OCI-LY1 (cell line): ENCODE measurements around the gene FTMT.

ENCODE experiments used
- H2AFZ ChIP-seq: fragments of 200-600 bp; sonication (generic), shearing (Covaris generic); 2 replicates; pipeline ENCODE4 v1.6.0; 2014; ENCODE audit warnings: antibody characterized with exemption, mild to moderate bottlenecking, low read length
- H3F3A ChIP-seq: fragments of 200-600 bp; sonication (generic), shearing (Covaris generic); 2 replicates; pipeline ENCODE4 v1.6.0; 2014; ENCODE audit warnings: mild to moderate bottlenecking, antibody characterized with exemption, low read length, moderate library complexity; ENCODE audit not compliant: insufficient read depth
- H3K27ac ChIP-seq: fragments of 200-600 bp; sonication (generic); 2 replicates; pipeline ENCODE4 v1.5.1; 2014; ENCODE audit warnings: low read length, mixed run types, mild to moderate bottlenecking, low read depth; ENCODE audit not compliant: poor library complexity, severe bottlenecking
- H3K27me3 ChIP-seq: fragments of 200-600 bp; sonication (generic); 2 replicates; pipeline ENCODE4 v1.6.0; 2014; ENCODE audit warnings: antibody characterized with exemption, mild to moderate bottlenecking, low read length, moderate library complexity; ENCODE audit not compliant: insufficient read depth
- H3K36me3 ChIP-seq: fragments of 200-600 bp; sonication (generic); 2 replicates; pipeline ENCODE4 v1.6.1; 2014; ENCODE audit warnings: mild to moderate bottlenecking, antibody characterized with exemption, low read length, moderate library complexity, mixed read lengths; ENCODE audit not compliant: insufficient read depth
- H3K4me1 ChIP-seq: fragments of 200-600 bp; sonication (generic); 2 replicates; pipeline ENCODE4 v1.5.1; 2014; ENCODE audit warnings: mild to moderate bottlenecking, low read length, moderate library complexity; ENCODE audit not compliant: insufficient read depth, severe bottlenecking
- H3K4me2 ChIP-seq: fragments of 200-600 bp; sonication (generic), shearing (Covaris generic); 2 replicates; pipeline ENCODE4 v1.6.1; 2014; ENCODE audit warnings: low read length
- H3K4me3 ChIP-seq: fragments of 200-600 bp; sonication (generic); 2 replicates; pipeline ENCODE4 v1.5.1; 2014; ENCODE audit warnings: low read length, low read depth, mild to moderate bottlenecking, mixed read lengths; ENCODE audit not compliant: poor library complexity, severe bottlenecking
- H3K79me2 ChIP-seq: fragments of 200-600 bp; shearing (Covaris generic); 2 replicates; pipeline ENCODE4 v1.6.1; 2016; ENCODE audit warnings: mixed run types, low read length, mixed read lengths; ENCODE audit not compliant: insufficient read depth
- H3K9ac ChIP-seq: fragments of 200-600 bp; sonication (generic), shearing (Covaris generic); 2 replicates; pipeline ENCODE4 v1.6.1; 2014; ENCODE audit warnings: mild to moderate bottlenecking, low read length, mixed read lengths
- H3K9me2 ChIP-seq: fragments of 200-600 bp; sonication (generic), shearing (Covaris generic); 2 replicates; pipeline ENCODE4 v1.6.1; 2014; ENCODE audit warnings: low read depth, mild to moderate bottlenecking, low read length, mixed read lengths
- H3K9me3 ChIP-seq: fragments of 200-600 bp; shearing (Covaris generic); 2 replicates; pipeline ENCODE4 v1.6.1; 2014; ENCODE audit warnings: low read length, mixed read lengths
- H4K20me1 ChIP-seq: fragments of 200-600 bp; sonication (generic), shearing (Covaris generic); 2 replicates; pipeline ENCODE4 v1.6.0; 2016; ENCODE audit warnings: mild to moderate bottlenecking, low read length; ENCODE audit not compliant: insufficient read depth
- CTCF ChIP-seq: fragments of 200-600 bp; sonication (generic), shearing (Covaris generic); IDR thresholded peaks from 2 replicates; pipeline ENCODE4 v1.5.1; 2017; ENCODE audit warnings: mild to moderate bottlenecking, antibody characterized with exemption, low read length, moderate library complexity, mixed read lengths
- EZH2 ChIP-seq: fragments of 200-600 bp; sonication (generic), shearing (Covaris generic); IDR thresholded peaks from 2 replicates; pipeline ENCODE4 v1.8.0; 2017; ENCODE audit warnings: borderline replicate concordance, mixed run types, mild to moderate bottlenecking, antibody characterized with exemption, low read length, moderate library complexity, mixed read lengths

Gene FTMT

GRCh38 chr5:121897341-121897740, 45.7 kb downstream of the FTMT start:
- TF ChIP-seq CTCF (no peak), EZH2 (no peak)
- H3K9me3 ChIP-seq, result no peaks in the 10 kb centered on the region

GRCh38 chr5:121899346-121899745, 47.7 kb downstream of the FTMT start:
- Histone ChIP-seq H3K36me3 (no peaks in the 10 kb centered on the region), H3K9ac (no peak overlapping the region), H2AFZ (no peak overlapping the region), H3K4me1 (no peaks in the 10 kb centered on the region), H3K27ac (no peak overlapping the region), H3K9me2 (no peaks in the 10 kb centered on the region), H3K4me3 (no peak overlapping the region), H3F3A (no peaks in the 10 kb centered on the region), H3K9me3 (no peaks in the 10 kb centered on the region), H3K79me2 (no peaks in the 10 kb centered on the region), H4K20me1 (no peaks in the 10 kb centered on the region), H3K27me3 (no peaks in the 10 kb centered on the region), H3K4me2 (no peak overlapping the region)
- TF ChIP-seq CTCF, result no peak
- no peak for TF ChIP-seq EZH2

More at GRCh38 chr5:121897341-121897740, 45.7 kb downstream of the FTMT start:
- Histone ChIP-seq H3K4me1 (no peaks in the 10 kb centered on the region), H3K4me2 (no peak overlapping the region), H3K27me3 (no peaks in the 10 kb centered on the region), H3K36me3 (no peaks in the 10 kb centered on the region), H4K20me1 (no peaks in the 10 kb centered on the region), H3K79me2 (no peaks in the 10 kb centered on the region), H3K9ac (no peak overlapping the region), H3K4me3 (no peak overlapping the region), H3K27ac (no peak overlapping the region), H3K9me2 (no peaks in the 10 kb centered on the region), H3F3A (no peaks in the 10 kb centered on the region), H2AFZ (no peak overlapping the region)
